Measurements from ENCODE around the gene NUP133.

The NUP133 gene

GRCh38 chr1:229452956-229453801, 55.0 kb downstream of the NUP133 start:
- DNase-seq (ENCODE audit: low read depth in 2 of 2), result no peak

- DNase-seq (ENCODE audit: low read depth in 2 of 2), result no peak
Measured at GRCh38 chr1:229448845-229449244, 59.3 kb downstream of the NUP133 start.

- DNase-seq (ENCODE audit: low read depth in 2 of 2), result no peak
Measured at GRCh38 chr1:229448354-229448753, 59.8 kb downstream of the NUP133 start.

GRCh38 chr1:229447809-229448252, 60.3 kb downstream of the NUP133 start:
- no peak for DNase-seq (ENCODE audit: low read depth in 2 of 2)

- DNase-seq (ENCODE audit: low read depth in 2 of 2), result no peak
Measured at GRCh38 chr1:229445828-229446227, 62.3 kb downstream of the NUP133 start.

GRCh38 chr1:229440851-229441537, 67.1 kb downstream of the NUP133 start:
- no peak for DNase-seq (ENCODE audit: low read depth in 2 of 2)

GRCh38 chr1:229438021-229438420, 70.1 kb downstream of the NUP133 start:
- no peak for DNase-seq (ENCODE audit: low read depth in 2 of 2)

GRCh38 chr1:229437443-229437842, 70.7 kb downstream of the NUP133 start:
- no peak for DNase-seq (ENCODE audit: low read depth in 2 of 2)

- no peak for DNase-seq (ENCODE audit: low read depth in 2 of 2)
Measured at GRCh38 chr1:229436201-229436600, 71.9 kb downstream of the NUP133 start.

GRCh38 chr1:229434641-229435051, 73.5 kb downstream of the NUP133 start:
- no peak for DNase-seq (ENCODE audit: low read depth in 2 of 2)

- DNase-seq (ENCODE audit: low read depth in 2 of 2), result no peak
Measured at GRCh38 chr1:229434005-229434640, 74.0 kb downstream of the NUP133 start, which contains the start of gene ACTA1. Gene ACTA1 (minus strand): TSS chr1:229434094. CDS start chr1:229433115, 979 bp downstream.

- DNase-seq (ENCODE audit: low read depth in 2 of 2), result no peak
Measured at GRCh38 chr1:229433364-229434004, 74.7 kb downstream of the NUP133 start.

GRCh38 chr1:229432905-229433304, 75.2 kb downstream of the NUP133 start:
- no peak for DNase-seq (ENCODE audit: low read depth in 2 of 2)

- no peak for DNase-seq (ENCODE audit: low read depth in 2 of 2)
Measured at GRCh38 chr1:229432116-229432461, 76.1 kb downstream of the NUP133 start.

GRCh38 chr1:229431284-229432115, 76.6 kb downstream of the NUP133 start:
- no peak for DNase-seq (ENCODE audit: low read depth in 2 of 2)

- DNase-seq (ENCODE audit: low read depth in 2 of 2), result no peak
Measured at GRCh38 chr1:229430761-229431283, 77.3 kb downstream of the NUP133 start.

GRCh38 chr1:229428256-229428655, 79.9 kb downstream of the NUP133 start:
- no peak for DNase-seq (ENCODE audit: low read depth in 2 of 2)

GRCh38 chr1:229427572-229427971, 80.6 kb downstream of the NUP133 start:
- no peak for DNase-seq (ENCODE audit: low read depth in 2 of 2)

GRCh38 chr1:229425564-229426159, 82.5 kb downstream of the NUP133 start:
- no peak for DNase-seq (ENCODE audit: low read depth in 2 of 2)

- DNase-seq (ENCODE audit: low read depth in 2 of 2), result no peak
Measured at GRCh38 chr1:229420765-229421164, 87.4 kb downstream of the NUP133 start.
